HepG2 (cell line): ENCODE results near the gene NOA1. TPM values are rescaled to one million over a fixed set of nuclear protein-coding genes. Genes with fewer than 3 reads are reported as not detected.

ENCODE experiments used
- ARNT ChIP-seq: fragments of 450-650 bp; IDR thresholded peaks from 2 replicates; pipeline ENCODE4 v1.6.1; 2017
- CCDC6 ChIP-seq: sonication (generic); formaldehyde crosslinking; IDR thresholded peaks from 2 replicates; pipeline ENCODE4 v1.8.1; 2022; ENCODE audit warnings: mild to moderate bottlenecking, missing genetic modification reagents, moderate library complexity
- GATAD1 ChIP-seq: IDR thresholded peaks from 2 replicates; pipeline ENCODE4 v1.6.1; 2016; ENCODE audit warnings: missing genetic modification reagents, missing compliant biosample characterization
- HINFP ChIP-seq: sonication (generic); formaldehyde crosslinking; IDR thresholded peaks from 2 replicates; pipeline ENCODE4 v1.4.0; 2020; ENCODE audit warnings: low read depth, mild to moderate bottlenecking, missing genetic modification reagents
- HMGA1 ChIP-seq: sonication (generic); formaldehyde crosslinking; conservative IDR thresholded peaks from 2 replicates; pipeline ENCODE4 v1.4.0; 2020; ENCODE audit warnings: missing genetic modification reagents
- IKZF4 ChIP-seq: sonication (generic); formaldehyde crosslinking; IDR thresholded peaks from 2 replicates; pipeline ENCODE4 v1.5.1; 2020; ENCODE audit warnings: borderline replicate concordance, mild to moderate bottlenecking, low read depth, missing genetic modification reagents; ENCODE audit errors: not compliant biosample characterization
- KDM4B ChIP-seq: sonication (generic); formaldehyde crosslinking; IDR thresholded peaks from 2 replicates; pipeline ENCODE4 v1.4.0; 2020; ENCODE audit warnings: missing genetic modification reagents
- MXD1 ChIP-seq: sonication (generic); formaldehyde crosslinking; IDR thresholded peaks from 2 replicates; pipeline ENCODE4 v1.4.0; 2020; ENCODE audit warnings: mild to moderate bottlenecking, missing genetic modification reagents
- NCOA2 ChIP-seq: sonication (generic); formaldehyde crosslinking; IDR thresholded peaks from 2 replicates; pipeline ENCODE4 v1.8.0; 2022; ENCODE audit warnings: inconsistent platforms
- NCOA5 ChIP-seq: sonication (generic); formaldehyde crosslinking; IDR thresholded peaks from 2 replicates; pipeline ENCODE4 v1.4.0; 2020; ENCODE audit warnings: missing genetic modification reagents
- NR2C2 ChIP-seq: sonication (generic); formaldehyde crosslinking; IDR thresholded peaks from 2 replicates; pipeline ENCODE4 v1.4.0; 2020; ENCODE audit warnings: missing genetic modification reagents, mild to moderate bottlenecking, moderate library complexity, borderline replicate concordance
- PAF1 ChIP-seq: IDR thresholded peaks from 2 replicates; pipeline ENCODE4 v1.6.1; 2016; ENCODE audit warnings: missing genetic modification reagents, missing compliant biosample characterization
- RXRB ChIP-seq: IDR thresholded peaks from 2 replicates; pipeline ENCODE4 v1.6.1; 2016; ENCODE audit warnings: borderline replicate concordance, missing genetic modification reagents, missing compliant biosample characterization
- SMAD9 ChIP-seq: sonication (generic); formaldehyde crosslinking; IDR thresholded peaks from 2 replicates; pipeline ENCODE4 v1.5.1; 2020; ENCODE audit warnings: mild to moderate bottlenecking, missing genetic modification reagents
- SNAPC4 ChIP-seq: sonication (generic); formaldehyde crosslinking; IDR thresholded peaks from 2 replicates; pipeline ENCODE4 v1.4.0; 2020; ENCODE audit warnings: mild to moderate bottlenecking, missing genetic modification reagents
- SP2 ChIP-seq: sonication (generic); formaldehyde crosslinking; IDR thresholded peaks from 2 replicates; pipeline ENCODE4 v1.5.1; 2020; ENCODE audit warnings: mild to moderate bottlenecking, missing genetic modification reagents
- SSRP1 ChIP-seq: IDR thresholded peaks from 2 replicates; pipeline ENCODE4 v1.6.1; 2016; ENCODE audit warnings: control low read depth
- XRCC5 ChIP-seq: fragments of 200-400 bp; formaldehyde crosslinking; optimal IDR thresholded peaks from 2 replicates; pipeline ENCODE3; 2017; ENCODE audit warnings: mild to moderate bottlenecking, low read length
- ZFP82 ChIP-seq: sonication (generic); formaldehyde crosslinking; IDR thresholded peaks from 2 replicates; pipeline ENCODE4 v1.5.1; 2020; ENCODE audit warnings: mild to moderate bottlenecking, missing genetic modification reagents, borderline replicate concordance
- ZFP91 ChIP-seq: sonication (generic); formaldehyde crosslinking; IDR thresholded peaks from 2 replicates; pipeline ENCODE4 v1.9.0; 2022; ENCODE audit warnings: missing genetic modification reagents, mild to moderate bottlenecking, borderline replicate concordance
- ZNF253 ChIP-seq: sonication (generic); formaldehyde crosslinking; IDR thresholded peaks from 2 replicates; pipeline ENCODE4 v1.8.0; 2022; ENCODE audit warnings: mild to moderate bottlenecking, missing genetic modification reagents, borderline replicate concordance
- ZNF484 ChIP-seq: sonication (generic); formaldehyde crosslinking; IDR thresholded peaks from 2 replicates; pipeline ENCODE4 v1.5.1; 2020; ENCODE audit warnings: mild to moderate bottlenecking, low read depth, missing genetic modification reagents, borderline replicate concordance
- polyA plus RNA-seq, 8 experiments: library from polyadenylated mRNA; depleted of rRNA in 3 of 8; stranded (reverse) in 7 of 8; unstranded in 1 of 8; fragments of >200 nt; fragmentation: Illumina TruSeq in 4 of 8; extraction: Trizol in 4 of 8; gene quantifications; 2 replicates each; pipeline versions ENCODE4 v1.2.1 to v1.2.3, GENCODE V29; 2011 to 2016; ENCODE audit warnings: low read depth in 4 of 8, missing spikeins in 1 of 8, mixed read lengths in 1 of 8; ENCODE audit not compliant: insufficient read depth in 1 of 8
- total RNA-seq, 5 experiments: library from RNA; depleted of rRNA; stranded (reverse); fragments of >200 nt; fragmentation: Illumina TruSeq; extraction: Trizol; gene quantifications; 2 replicates each; pipeline ENCODE4 v1.2.3, GENCODE V29; 2016; ENCODE audit warnings: low read depth in 1 of 5

The NOA1 gene
- total and polyA plus RNA-seq, 2 of the 13 experiments (the other 11 are each of a cell fraction or from before 2014, with no cell fraction given), result 17.3 to 19.0 TPM

- peak; percentile 64; the same call in 1 of the 2 replicates for TF ChIP-seq HINFP
- TF ChIP-seq ZFP82 (CRISPR knock-in tag), result no peak
- 0 out of 2 replicates have a peak, but pooled peaks have one; percentile 37 for TF ChIP-seq ZNF253 (CRISPR knock-in tag)
- no peak for TF ChIP-seq HMGA1 (CRISPR knock-in tag)
- TF ChIP-seq NCOA2 (CRISPR knock-in tag), result no peak
- TF ChIP-seq SSRP1 (CRISPR knock-in tag), result 0 out of 2 replicates have a peak, but pooled peaks have one; percentile 65
- TF ChIP-seq ARNT, result no peak
- peak; percentile 54; the same call in 1 of the 2 replicates for TF ChIP-seq RXRB (CRISPR knock-in tag)
- TF ChIP-seq MXD1 (CRISPR knock-in tag), result no peak
- no peak for TF ChIP-seq SNAPC4 (CRISPR knock-in tag)
- no peak for TF ChIP-seq KDM4B
- no peak for TF ChIP-seq ZNF484 (CRISPR knock-in tag)
- no peak; the same call in 1 of the 2 replicates for TF ChIP-seq SP2 (CRISPR knock-in tag)
- no peak for TF ChIP-seq PAF1 (CRISPR knock-in tag)
- no peak; the same call in 1 of the 2 replicates for TF ChIP-seq CCDC6 (CRISPR knock-in tag)
- no peak for TF ChIP-seq SMAD9
- no peak for TF ChIP-seq NCOA5
- peak; percentile 73 for TF ChIP-seq IKZF4 (CRISPR knock-in tag)
- peak; percentile 89 for TF ChIP-seq NR2C2
- peak; percentile 93 for TF ChIP-seq GATAD1 (CRISPR knock-in tag)
- TF ChIP-seq XRCC5, result peak; percentile 20
- TF ChIP-seq ZFP91, result peak; percentile 57
These were observed 1.4 kb upstream of the NOA1 start, which contains the start of gene POLR2B (continued) for GRCh38 chr4:56978750-56979303.
